HepG2 (cell line): ENCODE results near the gene MIGA2. TPM values are rescaled to one million over a fixed set of nuclear protein-coding genes. Genes with fewer than 3 reads are reported as not detected.

ENCODE experiments used
- ARID5B ChIP-seq: IDR thresholded peaks from 2 replicates; pipeline ENCODE4 v1.4.0; 2020; ENCODE audit warnings: mild to moderate bottlenecking, missing genetic modification reagents
- ESRRA ChIP-seq: sonication (generic); formaldehyde crosslinking; IDR thresholded peaks from 2 replicates; pipeline ENCODE4 v1.5.1; 2020; ENCODE audit warnings: mild to moderate bottlenecking, low read depth, missing genetic modification reagents
- FOXJ3 ChIP-seq: sonication (generic); formaldehyde crosslinking; IDR thresholded peaks from 2 replicates; pipeline ENCODE4 v1.4.0; 2020; ENCODE audit warnings: missing genetic modification reagents, mild to moderate bottlenecking, borderline replicate concordance
- GATA4 ChIP-seq: sonication (generic); IDR thresholded peaks from 2 replicates; pipeline ENCODE4 v1.6.1; 2016; ENCODE audit warnings: antibody characterized with exemption, low read depth, borderline replicate concordance
- HMG20A ChIP-seq: IDR thresholded peaks from 2 replicates; pipeline ENCODE4 v1.6.1; 2016; ENCODE audit warnings: borderline replicate concordance
- KDM5A ChIP-seq: fragments of 200-600 bp; sonication (generic); IDR thresholded peaks from 2 replicates; pipeline ENCODE4 v1.7.0; 2018; ENCODE audit warnings: antibody characterized with exemption, mild to moderate bottlenecking, low read length, borderline replicate concordance
- MED13 ChIP-seq: sonication (generic); formaldehyde crosslinking; IDR thresholded peaks from 2 replicates; pipeline ENCODE4 v1.5.0; 2020; ENCODE audit warnings: missing genetic modification reagents
- MIER3 ChIP-seq: IDR thresholded peaks from 2 replicates; pipeline ENCODE4 v1.6.1; 2016; ENCODE audit warnings: missing compliant biosample characterization, borderline replicate concordance
- NFIB ChIP-seq: sonication (generic); formaldehyde crosslinking; IDR thresholded peaks from 2 replicates; pipeline ENCODE4 v1.9.0; 2021; ENCODE audit warnings: missing genetic modification reagents, mild to moderate bottlenecking, borderline replicate concordance
- NR2C2 ChIP-seq: sonication (generic); formaldehyde crosslinking; IDR thresholded peaks from 2 replicates; pipeline ENCODE4 v1.4.0; 2020; ENCODE audit warnings: missing genetic modification reagents, mild to moderate bottlenecking, moderate library complexity, borderline replicate concordance
- PAWR ChIP-seq: sonication (generic); formaldehyde crosslinking; IDR thresholded peaks from 2 replicates; pipeline ENCODE4 v1.4.0; 2020; ENCODE audit warnings: missing genetic modification reagents, mild to moderate bottlenecking, borderline replicate concordance
- SCMH1 ChIP-seq: sonication (generic); formaldehyde crosslinking; IDR thresholded peaks from 2 replicates; pipeline ENCODE4 v1.9.0; 2021; ENCODE audit warnings: missing genetic modification reagents, mild to moderate bottlenecking, borderline replicate concordance
- SSRP1 ChIP-seq: IDR thresholded peaks from 2 replicates; pipeline ENCODE4 v1.6.1; 2016; ENCODE audit warnings: control low read depth
- STAG1 ChIP-seq: sonication (generic); formaldehyde crosslinking; IDR thresholded peaks from 2 replicates; pipeline ENCODE4 v1.4.0; 2020; ENCODE audit warnings: missing genetic modification reagents
- TBP ChIP-seq: sonication (generic); formaldehyde crosslinking; IDR thresholded peaks from 2 replicates; pipeline ENCODE4 v1.5.0; 2020; ENCODE audit warnings: missing genetic modification reagents
- ZFX ChIP-seq: sonication (generic); formaldehyde crosslinking; IDR thresholded peaks from 2 replicates; pipeline ENCODE4 v1.4.0; 2020; ENCODE audit warnings: mild to moderate bottlenecking, low read depth, missing genetic modification reagents, moderate library complexity
- ZNF337 ChIP-seq: sonication (generic); formaldehyde crosslinking; IDR thresholded peaks from 2 replicates; pipeline ENCODE4 v1.5.1; 2020; ENCODE audit warnings: missing genetic modification reagents, low read depth, mild to moderate bottlenecking, borderline replicate concordance
- ZNF33B ChIP-seq: sonication (generic); formaldehyde crosslinking; IDR thresholded peaks from 2 replicates; pipeline ENCODE4 v1.5.1; 2020; ENCODE audit warnings: mild to moderate bottlenecking, missing genetic modification reagents
- ZNF354B ChIP-seq: sonication (generic); formaldehyde crosslinking; IDR thresholded peaks from 2 replicates; pipeline ENCODE4 v1.8.0; 2022; ENCODE audit warnings: mild to moderate bottlenecking, missing genetic modification reagents
- ZNF597 ChIP-seq: sonication (generic); formaldehyde crosslinking; IDR thresholded peaks from 2 replicates; pipeline ENCODE4 v1.5.0; 2020; ENCODE audit warnings: missing genetic modification reagents
- ZNF770 ChIP-seq: sonication (generic); formaldehyde crosslinking; IDR thresholded peaks from 2 replicates; pipeline ENCODE4 v1.5.0; 2020; ENCODE audit warnings: mild to moderate bottlenecking, missing genetic modification reagents
- ZNF816 ChIP-seq: sonication (generic); formaldehyde crosslinking; IDR thresholded peaks from 2 replicates; pipeline ENCODE4 v1.8.0; 2022; ENCODE audit warnings: missing genetic modification reagents, mild to moderate bottlenecking, borderline replicate concordance
- ZNF83 ChIP-seq: sonication (generic); formaldehyde crosslinking; IDR thresholded peaks from 2 replicates; pipeline ENCODE4 v1.4.0; 2020; ENCODE audit warnings: missing genetic modification reagents, mild to moderate bottlenecking, borderline replicate concordance
- polyA plus RNA-seq, 8 experiments: library from polyadenylated mRNA; depleted of rRNA in 3 of 8; stranded (reverse) in 7 of 8; unstranded in 1 of 8; fragments of >200 nt; fragmentation: Illumina TruSeq in 4 of 8; extraction: Trizol in 4 of 8; gene quantifications; 2 replicates each; pipeline versions ENCODE4 v1.2.1 to v1.2.3, GENCODE V29; 2011 to 2016; ENCODE audit warnings: low read depth in 4 of 8, missing spikeins in 1 of 8, mixed read lengths in 1 of 8; ENCODE audit not compliant: insufficient read depth in 1 of 8
- total RNA-seq, 5 experiments: library from RNA; depleted of rRNA; stranded (reverse); fragments of >200 nt; fragmentation: Illumina TruSeq; extraction: Trizol; gene quantifications; 2 replicates each; pipeline ENCODE4 v1.2.3, GENCODE V29; 2016; ENCODE audit warnings: low read depth in 1 of 5

The MIGA2 gene
- total and polyA plus RNA-seq, 2 of the 13 experiments (the other 11 are each of a cell fraction or from before 2014, with no cell fraction given) = 10.8 to 17.1 TPM

- TF ChIP-seq ZNF770 (0 out of 2 replicates have a peak, but pooled peaks have one; percentile 9), NR2C2 (CRISPR knock-in tag) (peak; percentile 10; the same call in 1 of the 2 replicates), ZNF33B (CRISPR knock-in tag) (no peak), PAWR (CRISPR knock-in tag) (no peak), ARID5B (CRISPR knock-in tag) (no peak), HMG20A (CRISPR knock-in tag) (no peak), NFIB (CRISPR knock-in tag) (no peak), ESRRA (no peak), ZNF83 (CRISPR knock-in tag) (0 out of 2 replicates have a peak, but pooled peaks have one; percentile 2), FOXJ3 (CRISPR knock-in tag) (no peak), ZNF816 (CRISPR knock-in tag) (no peak), TBP (CRISPR knock-in tag) (no peak), ZNF337 (CRISPR knock-in tag) (no peak), GATA4 (no peak), ZFX (CRISPR knock-in tag) (no peak; the same call in 1 of the 2 replicates), MED13 (no peak), SSRP1 (CRISPR knock-in tag) (0 out of 2 replicates have a peak, but pooled peaks have one; percentile 27), KDM5A (no peak), SCMH1 (no peak), ZNF354B (CRISPR knock-in tag) (no peak), ZNF597 (CRISPR knock-in tag) (no peak), STAG1 (CRISPR knock-in tag) (0 out of 2 replicates have a peak, but pooled peaks have one; percentile 7), MIER3 (CRISPR knock-in tag) (no peak)
These were observed 719 bp downstream of the MIGA2 start (continued) for GRCh38 chr9:129036923-129037766.
